Neuronal stem cell (in vitro differentiated cells): Measurements from ENCODE around the gene CCNI.

Experiments used
- DNase-seq: peaks from one replicate; pipeline ENCODE4 v3.0.0-alpha.2; 2013; ENCODE audit warnings: low spot score
- H2AFZ ChIP-seq: one replicate; pipeline ENCODE4 v1.6.1; 2013; ENCODE audit warnings: mild to moderate bottlenecking, low read length, inconsistent platforms
- H2AK5ac ChIP-seq: 2 replicates; pipeline ENCODE4 v1.6.1; 2013; ENCODE audit warnings: low read depth, mild to moderate bottlenecking, inconsistent platforms, low read length, moderate library complexity, mixed read lengths
- H2BK120ac ChIP-seq: 2 replicates; pipeline ENCODE4 v1.6.1; 2013; ENCODE audit warnings: low read depth, mild to moderate bottlenecking, inconsistent platforms, low read length, moderate library complexity, mixed read lengths
- H2BK12ac ChIP-seq: one replicate; pipeline ENCODE4 v1.6.1; 2013; ENCODE audit warnings: low read length, inconsistent platforms
- H2BK15ac ChIP-seq: 2 replicates; pipeline ENCODE4 v1.6.1; 2013; ENCODE audit warnings: mild to moderate bottlenecking, low read length, inconsistent platforms, mixed read lengths
- H2BK5ac ChIP-seq: one replicate; pipeline ENCODE4 v1.6.1; 2013; ENCODE audit warnings: inconsistent platforms, mild to moderate bottlenecking, low read length, moderate library complexity
- H3K14ac ChIP-seq: one replicate; pipeline ENCODE4 v1.6.1; 2013; ENCODE audit warnings: low read length, inconsistent platforms
- H3K18ac ChIP-seq: 2 replicates; pipeline ENCODE4 v1.6.1; 2013; ENCODE audit warnings: low read length, inconsistent platforms
- H3K23ac ChIP-seq: 2 replicates; pipeline ENCODE4 v1.6.1; 2013; ENCODE audit warnings: low read depth, mild to moderate bottlenecking, mixed read lengths, low read length, inconsistent platforms; ENCODE audit not compliant: poor library complexity
- H3K27ac ChIP-seq: replicated peaks from 3 replicates; pipeline ENCODE4 v1.5.1; 2013; ENCODE audit warnings: low read length, inconsistent platforms
- H3K27me3 ChIP-seq, 3 experiments: 2 replicates each; pipeline ENCODE4 v1.6.1; 2013; ENCODE audit warnings: low read length in 3 of 3, mild to moderate bottlenecking in 2 of 3, inconsistent platforms in 1 of 3, low read depth in 1 of 3, mixed read lengths in 1 of 3, moderate library complexity in 1 of 3; ENCODE audit not compliant: control insufficient read depth in 3 of 3, insufficient read depth in 3 of 3
- H3K36me3 ChIP-seq, 2 donors: replicated peaks in 1 of 2; 2 replicates each; pipeline ENCODE4 v1.6.1; 2013; ENCODE audit warnings: low read length in 2 of 2; ENCODE audit not compliant: control insufficient read depth in 2 of 2, insufficient read depth in 2 of 2
- H3K4ac ChIP-seq: 2 replicates; pipeline ENCODE4 v1.6.1; 2013; ENCODE audit warnings: inconsistent platforms, mild to moderate bottlenecking, low read length, moderate library complexity
- H3K4me1 ChIP-seq, 2 donors: 1 replicate in 1 of 2; 2 replicates in 1 of 2; pipeline ENCODE4 v1.6.1; 2013; ENCODE audit warnings: low read length in 2 of 2, low read depth in 1 of 2; ENCODE audit not compliant: control insufficient read depth in 2 of 2, insufficient read depth in 1 of 2
- H3K4me2 ChIP-seq: one replicate; pipeline ENCODE4 v1.6.1; 2013; ENCODE audit warnings: mild to moderate bottlenecking, low read length, inconsistent platforms; ENCODE audit not compliant: insufficient read depth, poor library complexity, severe bottlenecking
- H3K4me3 ChIP-seq, 2 donors: 2 replicates each; pipeline ENCODE4 v1.5.1; 2013; ENCODE audit warnings: low read length in 2 of 2, mild to moderate bottlenecking in 2 of 2, inconsistent platforms in 1 of 2, moderate library complexity in 1 of 2
- H3K79me1 ChIP-seq: one replicate; pipeline ENCODE4 v1.6.1; 2013; ENCODE audit warnings: low read depth, mild to moderate bottlenecking, inconsistent platforms, low read length, moderate library complexity
- H3K9ac ChIP-seq: one replicate; pipeline ENCODE4 v1.6.1; 2013; ENCODE audit warnings: mild to moderate bottlenecking, low read depth, low read length, inconsistent platforms; ENCODE audit not compliant: poor library complexity
- H3K9me3 ChIP-seq, 2 donors: replicated peaks in 1 of 2; 2 replicates each; pipeline versions ENCODE3 to v1.6.1; 2013; ENCODE audit warnings: low read length in 2 of 2, mild to moderate bottlenecking in 2 of 2, inconsistent platforms in 1 of 2, low read depth in 1 of 2, mixed read lengths in 1 of 2, moderate library complexity in 1 of 2; ENCODE audit not compliant: control insufficient read depth in 2 of 2, insufficient read depth in 1 of 2
- H4K8ac ChIP-seq: one replicate; pipeline ENCODE4 v1.6.1; 2013; ENCODE audit warnings: low read depth, mild to moderate bottlenecking, inconsistent platforms, low read length, moderate library complexity
- H4K91ac ChIP-seq: one replicate; pipeline ENCODE4 v1.6.1; 2013; ENCODE audit warnings: low read length, low read depth, mild to moderate bottlenecking, inconsistent platforms; ENCODE audit not compliant: poor library complexity
- WGBS, 2 donors: extraction: QIAGEN DNeasy Blood & Tissue Kit; methylation state at CpG; one replicate each; pipeline ENCODE4 v1.1.7; 2013; ENCODE audit warnings: missing lambda C conversion rate in 2 of 2, mixed read lengths in 1 of 2; ENCODE audit not compliant: insufficient read length in 2 of 2, insufficient replicate concordance in 1 of 2; ENCODE audit errors: extremely low coverage in 2 of 2; 5-methylcytosine and 5-hydroxymethylcytosine counted together

CCNI gene

GRCh38 chr4:77076889-77077635 is 1.3 kb upstream of the CCNI start:
- Histone ChIP-seq H2BK5ac (no peak overlapping the region), H3K4me3 (peak overlapping the region in 1 of 2 donors; percentile 76), H2BK120ac (no peak overlapping the region)

GRCh38 chr4:77074981-77075855 is 571 bp downstream of the CCNI start:
- peak overlapping the region; percentile 47 for H3K4me2 ChIP-seq
- H3K79me1 ChIP-seq, result no peaks in the 10 kb centered on the region
- no peak overlapping the region for H4K8ac ChIP-seq
- H2BK15ac ChIP-seq, result peak overlapping the region; percentile 68
- peaks cover 0 to 3% of the 10 kb centered on the region in 2 donors for H3K9me3 ChIP-seq
- peak overlapping the region; percentile 98 for H3K23ac ChIP-seq
- peak overlapping the region; percentile 94 for H2BK5ac ChIP-seq
- peak; percentile 69 for DNase-seq
- peaks cover 2 to 20% of the 10 kb centered on the region in 2 donors for H3K36me3 ChIP-seq
- H3K4me3 ChIP-seq, result peak overlapping the region; percentile 76 to 98
- peak overlapping the region; percentile 69 for H3K27ac ChIP-seq
- H2AK5ac ChIP-seq, result peak overlapping the region; percentile 95
- no peak overlapping the region for H2BK12ac ChIP-seq
- H2BK120ac ChIP-seq, result no peak overlapping the region
- H2AFZ ChIP-seq, result peak overlapping the region; percentile 91
- WGBS, 2 donors, result no CpG with 5 or more reads among the region's 89 CpGs
- peak overlapping the region; percentile 96 for H3K9ac ChIP-seq
- no peaks in the 10 kb centered on the region for H3K27me3 ChIP-seq
- H3K18ac ChIP-seq, result peak overlapping the region; percentile 98
- no peak overlapping the region for H3K4ac ChIP-seq
- H4K91ac ChIP-seq, result no peak overlapping the region
- peaks cover 1 to 3% of the 10 kb centered on the region in 2 donors for H3K4me1 ChIP-seq
- no peak overlapping the region for H3K14ac ChIP-seq

More at GRCh38 chr4:77076889-77077635, 1.3 kb upstream of the CCNI start:
- Histone ChIP-seq H3K9ac (no peak overlapping the region), H4K8ac (no peak overlapping the region), H3K9me3 (no peaks in the 10 kb centered on the region), H3K4me1 (peaks cover 1 to 3% of the 10 kb centered on the region in 2 donors), H3K27me3 (no peaks in the 10 kb centered on the region), H3K36me3 (peaks cover 0 to 4% of the 10 kb centered on the region in 2 donors), H3K23ac (no peak overlapping the region), H2AK5ac (no peak overlapping the region), H3K18ac (no peak overlapping the region), H2BK12ac (no peak overlapping the region), H3K79me1 (no peaks in the 10 kb centered on the region), H3K4me2 (no peak overlapping the region), H3K27ac (no peak overlapping the region), H4K91ac (no peak overlapping the region), H3K14ac (no peak overlapping the region), H3K4ac (no peak overlapping the region), H2BK15ac (no peak overlapping the region), H2AFZ (no peak overlapping the region)
- no CpG with 5 or more reads among the region's 10 CpGs for WGBS, 2 donors
- DNase-seq, result no peak

- H2BK15ac ChIP-seq, result no peak overlapping the region
- no peak overlapping the region for H4K91ac ChIP-seq
- DNase-seq, result no peak
- no peak overlapping the region for H3K14ac ChIP-seq
- peaks cover 1 to 3% of the 10 kb centered on the region in 2 donors for H3K4me1 ChIP-seq
- H2AK5ac ChIP-seq, result no peak overlapping the region
- H3K4ac ChIP-seq, result no peak overlapping the region
- H3K4me3 ChIP-seq, result peak overlapping the region; percentile 76 to 98
- no peak overlapping the region for H2BK120ac ChIP-seq
- peaks cover 2 to 25% of the 10 kb centered on the region in 2 donors for H3K36me3 ChIP-seq
- peaks cover 0 to 3% of the 10 kb centered on the region in 2 donors for H3K9me3 ChIP-seq
- no peaks in the 10 kb centered on the region for H3K79me1 ChIP-seq
- no peak overlapping the region for H2BK12ac ChIP-seq
- H3K23ac ChIP-seq, result no peak overlapping the region
- H3K27ac ChIP-seq, result no peak overlapping the region
- H3K4me2 ChIP-seq, result peak overlapping the region; percentile 48
- no peak overlapping the region for H3K18ac ChIP-seq
- H2AFZ ChIP-seq, result no peak overlapping the region
- H2BK5ac ChIP-seq, result no peak overlapping the region
- H3K9ac ChIP-seq, result no peak overlapping the region
- WGBS, 2 donors, result no CpG with 5 or more reads among the region's 6 CpGs
- no peaks in the 10 kb centered on the region for H3K27me3 ChIP-seq
- H4K8ac ChIP-seq, result no peak overlapping the region
Observed at GRCh38 chr4:77074381-77074831, 1.4 kb downstream of the CCNI start.

- H4K8ac ChIP-seq, result no peak overlapping the region
- WGBS, 2 donors, result no CpG with 5 or more reads among the region's 5 CpGs
Observed at GRCh38 chr4:77073981-77074380, 1.8 kb downstream of the CCNI start.

More at GRCh38 chr4:77073981-77074380, 1.8 kb downstream of the CCNI start:
- H3K4me3 ChIP-seq, result peak overlapping the region; percentile 76 to 98
- H2BK5ac ChIP-seq, result no peak overlapping the region
- H2BK120ac ChIP-seq, result no peak overlapping the region
- peaks cover 2 to 27% of the 10 kb centered on the region in 2 donors for H3K36me3 ChIP-seq
- H2AK5ac ChIP-seq, result no peak overlapping the region
- H3K9ac ChIP-seq, result no peak overlapping the region
- no peak overlapping the region for H3K23ac ChIP-seq
- no peak overlapping the region for H3K4ac ChIP-seq
- H4K91ac ChIP-seq, result no peak overlapping the region
- no peak overlapping the region for H2BK12ac ChIP-seq
- peaks cover 0 to 3% of the 10 kb centered on the region in 2 donors for H3K9me3 ChIP-seq
- H3K79me1 ChIP-seq, result no peaks in the 10 kb centered on the region
- no peak for DNase-seq
- no peak overlapping the region for H3K18ac ChIP-seq
- H3K4me2 ChIP-seq, result peak overlapping the region; percentile 48
- H2AFZ ChIP-seq, result no peak overlapping the region
- no peak overlapping the region for H2BK15ac ChIP-seq
- no peaks in the 10 kb centered on the region for H3K27me3 ChIP-seq
- H3K27ac ChIP-seq, result no peak overlapping the region
- no peak overlapping the region for H3K14ac ChIP-seq
- H3K4me1 ChIP-seq, result peaks cover 1 to 3% of the 10 kb centered on the region in 2 donors
